Endothelial cell of umbilical vein (primary cell): ENCODE data around the gene WNT8B. TPM values are rescaled to one million over a fixed set of nuclear protein-coding genes. Genes with fewer than 3 reads are reported as not detected.

Experiments used
- BruUV-seq: library from RNA; stranded (reverse); fragments of 400-500 nt; replicated peaks from 2 replicates; lab custom pipeline; 2021; lab: Mats Ljungman, UMichigan
- CTCF ChIA-PET: fragments of 300-600, 350-600 bp; sonication (Branson Sonifier 250); formaldehyde crosslinking; loops from one replicate; lab custom pipeline; 2021; ENCODE audit warnings: antibody characterized with exemption, inconsistent platforms; lab: Charles Lee
- POLR2A ChIA-PET: fragments of 300-600, 350-600 bp; sonication (Branson Sonifier 250); formaldehyde crosslinking; loops from one replicate; lab custom pipeline; 2021; ENCODE audit warnings: antibody characterized with exemption, inconsistent platforms; lab: Charles Lee
- DNase-seq: peaks from one replicate; pipeline ENCODE4 v3.0.0-alpha.2; 2011; ENCODE audit warnings: low read depth, low spot score
- FAIRE-seq: peaks from 2 replicates; lab custom pipeline; 2011; peaks lifted over from hg19 to GRCh38; lab: Jason Lieb, UNC
- H2AFZ ChIP-seq: 2 replicates; pipeline ENCODE4 v1.6.0; 2012; ENCODE audit warnings: low read depth, low read length, control low read depth, inconsistent platforms
- H3K27ac ChIP-seq: 2 replicates; pipeline ENCODE4 v1.5.1; 2011; ENCODE audit warnings: low read depth, mild to moderate bottlenecking, control low read depth, low read length, moderate library complexity; ENCODE audit not compliant: insufficient read depth
- H3K27me3 ChIP-seq, 2 experiments: 2 replicates each; pipeline versions ENCODE4 v1.6.0 to v1.6.1; 2011; ENCODE audit warnings: low read length in 2 of 2, mixed read lengths in 1 of 2; ENCODE audit not compliant: control insufficient read depth in 2 of 2, insufficient read depth in 2 of 2
- H3K36me3 ChIP-seq, 2 experiments: 2 replicates in 1 of 2; 3 replicates in 1 of 2; pipeline ENCODE4 v1.5.1; 2011; ENCODE audit warnings: low read length in 2 of 2, mild to moderate bottlenecking in 1 of 2, moderate library complexity in 1 of 2; ENCODE audit not compliant: control insufficient read depth in 2 of 2, insufficient read depth in 2 of 2; ENCODE audit errors: extremely low read depth in 1 of 2
- H3K4me1 ChIP-seq: 3 replicates; pipeline ENCODE4 v1.5.1; 2011; ENCODE audit warnings: mild to moderate bottlenecking, low read length; ENCODE audit not compliant: control insufficient read depth, insufficient read depth; ENCODE audit errors: extremely low read depth
- H3K4me2 ChIP-seq: 2 replicates; pipeline ENCODE4 v1.6.1; 2011; ENCODE audit warnings: low read length, control low read depth, mixed read lengths; ENCODE audit not compliant: insufficient read depth
- H3K4me3 ChIP-seq, 3 experiments: fragments of 200-600 bp in 1 of 3; sonication (generic), shearing (Covaris generic) in 1 of 3; replicated peaks in 1 of 3; 2 replicates each; pipeline ENCODE4 v1.5.1; 2011 to 2016; ENCODE audit warnings: control low read depth in 3 of 3, low read length in 3 of 3, mild to moderate bottlenecking in 2 of 3, inconsistent platforms in 1 of 3, low read depth in 1 of 3, moderate library complexity in 1 of 3; ENCODE audit not compliant: insufficient read depth in 1 of 3
- H3K79me2 ChIP-seq: 2 replicates; pipeline ENCODE4 v1.6.0; 2012; ENCODE audit warnings: low read length, inconsistent platforms; ENCODE audit not compliant: control insufficient read depth, insufficient read depth
- H3K9ac ChIP-seq: replicated peaks from 2 replicates; pipeline ENCODE3; 2011; ENCODE audit warnings: low read length, control low read depth; ENCODE audit not compliant: insufficient read depth; ENCODE audit errors: extremely low read depth
- H3K9me1 ChIP-seq: replicated peaks from 3 replicates; pipeline ENCODE4 v1.6.0; 2011; ENCODE audit warnings: mild to moderate bottlenecking, low read length; ENCODE audit not compliant: control insufficient read depth, insufficient read depth; ENCODE audit errors: extremely low read depth
- H3K9me3 ChIP-seq: replicated peaks from 2 replicates; pipeline ENCODE4 v1.5.1; 2012; ENCODE audit warnings: low read length, inconsistent platforms; ENCODE audit not compliant: control insufficient read depth, insufficient read depth
- H4K20me1 ChIP-seq: replicated peaks from 2 replicates; pipeline ENCODE3; 2011; ENCODE audit warnings: mild to moderate bottlenecking, low read length; ENCODE audit not compliant: control insufficient read depth, insufficient read depth; ENCODE audit errors: extremely low read depth
- EZH2 ChIP-seq: IDR thresholded peaks from 2 replicates; pipeline ENCODE4 v1.6.1; 2012; ENCODE audit warnings: borderline replicate concordance, low read depth, mild to moderate bottlenecking, moderate library complexity, low read length, inconsistent platforms; ENCODE audit not compliant: severe bottlenecking
- FOS ChIP-seq: IDR thresholded peaks from 2 replicates; pipeline ENCODE4 v1.6.1; 2011; ENCODE audit warnings: mild to moderate bottlenecking, low read length, moderate library complexity, borderline replicate concordance; ENCODE audit not compliant: insufficient read depth
- GATA2 ChIP-seq: IDR thresholded peaks from 2 replicates; pipeline ENCODE4 v1.7.0; 2011; ENCODE audit warnings: low read depth, mild to moderate bottlenecking, moderate library complexity, mixed read lengths, low read length; ENCODE audit not compliant: insufficient read length, insufficient read depth
- JUN ChIP-seq: IDR thresholded peaks from 2 replicates; pipeline ENCODE4 v1.6.1; 2011; ENCODE audit warnings: borderline replicate concordance, low read depth; ENCODE audit not compliant: insufficient read length, insufficient read depth
- MYC ChIP-seq: IDR thresholded peaks from one replicate; pipeline ENCODE4 v1.6.1; 2011; ENCODE audit warnings: mild to moderate bottlenecking, low read depth, low read length
- POLR2A ChIP-seq: IDR thresholded peaks from 2 replicates; pipeline ENCODE4 v1.6.1; 2012; ENCODE audit warnings: low read depth, mild to moderate bottlenecking, control low read depth, low read length
- POLR2AphosphoS5 ChIP-seq: IDR thresholded peaks from 2 replicates; pipeline ENCODE4 v1.6.1; 2012; ENCODE audit warnings: low read depth, mild to moderate bottlenecking, control low read depth, low read length, moderate library complexity; ENCODE audit not compliant: insufficient read depth
- dilution Hi-C: fragments of 300-500 bp; cut with MboI; formaldehyde crosslinking; loops from one replicate; pipeline ENCODE4 v1.15.0; 2019; ENCODE audit warnings: low sequenced_read_pairs; ENCODE audit not compliant: extremely low pct_ligation_motif_present
- intact Hi-C: fragments of 100-400 bp; cut with micrococcal nuclease; formaldehyde crosslinking; loops from one replicate; pipeline ENCODE4 v1.10.0; 2022
- polyA plus RNA-seq, 4 experiments: library from polyadenylated mRNA; depleted of rRNA in 3 of 4; stranded (reverse) in 3 of 4; unstranded in 1 of 4; fragments of >200 nt; gene quantifications; 2 replicates each; pipeline versions ENCODE4 v1.2.1 to v1.2.3, GENCODE V29; 2011 to 2012; ENCODE audit warnings: missing spikeins in 1 of 4
- total RNA-seq: library from RNA; stranded (reverse); gene quantifications from 2 replicates; pipeline ENCODE4 v1.2.3, GENCODE V29; 2021
- TF ChIP-seq, protein P1 (sequence below), 2 donors: IDR thresholded peaks; 1 replicate in 1 of 2; 2 replicates in 1 of 2; pipeline ENCODE4 v1.5.1; 2011; ENCODE audit warnings: low read length in 2 of 2, mild to moderate bottlenecking in 2 of 2, moderate library complexity in 2 of 2, control low read depth in 1 of 2, inconsistent platforms in 1 of 2, low read depth in 1 of 2; ENCODE audit not compliant: insufficient read depth in 1 of 2; ENCODE audit errors: extremely low read depth in 1 of 2
- TF ChIP-seq, protein P2 (sequence below): IDR thresholded peaks from 2 replicates; pipeline ENCODE4 v1.6.1; 2011; ENCODE audit not compliant: insufficient read depth, insufficient read length

Gene WNT8B
- total and polyA plus RNA-seq, 2 donors (not counting 3 experiments of a cell fraction or from before 2014, with no cell fraction given), result not detected

DNA sequence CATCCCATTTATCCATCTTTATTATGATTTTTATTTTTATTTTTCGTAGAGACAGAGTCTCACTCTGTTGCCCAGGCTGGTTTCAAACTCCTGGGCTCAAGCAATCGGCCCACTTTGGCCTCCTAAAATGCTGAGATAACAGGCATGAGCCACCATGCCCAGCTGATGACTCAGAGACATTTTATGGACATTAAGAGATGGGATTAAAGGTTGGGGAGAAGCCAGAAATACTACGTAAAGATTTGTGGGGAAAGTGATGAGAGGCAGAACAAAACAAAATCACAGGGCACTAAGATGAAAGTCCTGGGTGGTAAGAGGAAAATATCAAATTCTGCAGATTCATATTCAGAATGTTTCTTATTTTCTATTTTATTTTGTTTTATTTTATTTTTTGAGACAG, 7.6 kb downstream of the WNT8B start:
- Histone ChIP-seq H2AFZ (no peak overlapping the region), H3K79me2 (no peaks in the 10 kb centered on the region), H3K9me3 (no peaks in the 10 kb centered on the region), H4K20me1 (no peaks in the 10 kb centered on the region), H3K4me3 (no peak overlapping the region), H3K36me3 (no peaks in the 10 kb centered on the region), H3K9ac (no peak overlapping the region), H3K4me1 (no peaks in the 10 kb centered on the region), H3K4me2 (no peak overlapping the region), H3K27me3 (peaks cover 24 to 36% of the 10 kb centered on the region in 2 experiments), H3K9me1 (no peaks in the 10 kb centered on the region), H3K27ac (no peak overlapping the region)
- ChIA-PET CTCF (interaction anchor here (2.6 kb wide), 1 partner anchor 12 kb away, joined by 14 read pairs; no protein-coding TSS in a partner anchor), POLR2A (no interaction called here)
- BruUV-seq, result no TSS peak
- FAIRE-seq (no peak), DNase-seq (no peak)
- dilution Hi-C loops (no loop called here), intact Hi-C loops (no loop called here)
- TF ChIP-seq JUN (no peak), POLR2AphosphoS5 (no peak), POLR2A (no peak), MYC (no peak), GATA2 (no peak), FOS (no peak), EZH2 (no peak)
- TF ChIP-seq, protein P1, sequence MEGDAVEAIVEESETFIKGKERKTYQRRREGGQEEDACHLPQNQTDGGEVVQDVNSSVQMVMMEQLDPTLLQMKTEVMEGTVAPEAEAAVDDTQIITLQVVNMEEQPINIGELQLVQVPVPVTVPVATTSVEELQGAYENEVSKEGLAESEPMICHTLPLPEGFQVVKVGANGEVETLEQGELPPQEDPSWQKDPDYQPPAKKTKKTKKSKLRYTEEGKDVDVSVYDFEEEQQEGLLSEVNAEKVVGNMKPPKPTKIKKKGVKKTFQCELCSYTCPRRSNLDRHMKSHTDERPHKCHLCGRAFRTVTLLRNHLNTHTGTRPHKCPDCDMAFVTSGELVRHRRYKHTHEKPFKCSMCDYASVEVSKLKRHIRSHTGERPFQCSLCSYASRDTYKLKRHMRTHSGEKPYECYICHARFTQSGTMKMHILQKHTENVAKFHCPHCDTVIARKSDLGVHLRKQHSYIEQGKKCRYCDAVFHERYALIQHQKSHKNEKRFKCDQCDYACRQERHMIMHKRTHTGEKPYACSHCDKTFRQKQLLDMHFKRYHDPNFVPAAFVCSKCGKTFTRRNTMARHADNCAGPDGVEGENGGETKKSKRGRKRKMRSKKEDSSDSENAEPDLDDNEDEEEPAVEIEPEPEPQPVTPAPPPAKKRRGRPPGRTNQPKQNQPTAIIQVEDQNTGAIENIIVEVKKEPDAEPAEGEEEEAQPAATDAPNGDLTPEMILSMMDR (IDR thresholded peaks at IDR 0.05; ENCODE audit: extremely low read depth in 1 of 2, insufficient read depth in 1 of 2, low read depth in 1 of 2, low read length in 2 of 2), result no peak
- TF ChIP-seq, protein P2, sequence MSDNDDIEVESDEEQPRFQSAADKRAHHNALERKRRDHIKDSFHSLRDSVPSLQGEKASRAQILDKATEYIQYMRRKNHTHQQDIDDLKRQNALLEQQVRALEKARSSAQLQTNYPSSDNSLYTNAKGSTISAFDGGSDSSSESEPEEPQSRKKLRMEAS, result no peak
